Chondrocyte (in vitro differentiated cells): Measurements from ENCODE around the gene MDC1. TPM values are rescaled to one million over a fixed set of nuclear protein-coding genes. Genes with fewer than 3 reads are reported as not detected.
A peak's percentile ranks its signal among the peaks of the same experiment; 100 is the strongest.

Source experiments
- DNase-seq: peaks from one replicate; pipeline ENCODE4 v3.0.0; 2021; ENCODE audit warnings: mixed read lengths, low spot score
- H3K27ac Mint-ChIP-seq: one replicate; pipeline ENCODE4 v1.8.0; 2021; ENCODE audit warnings: mild to moderate bottlenecking, moderate library complexity, mixed read lengths; ENCODE audit not compliant: unreplicated experiment
- H3K27me3 Mint-ChIP-seq: 2 replicates; pipeline ENCODE4 v1.8.0; 2021; ENCODE audit warnings: low read depth, mixed read lengths
- H3K36me3 Mint-ChIP-seq: 2 replicates; pipeline ENCODE4 v1.8.0; 2021; ENCODE audit warnings: low read depth, mixed read lengths
- H3K4me1 Mint-ChIP-seq: 2 replicates; pipeline ENCODE4 v1.8.0; 2021; ENCODE audit warnings: low read depth, mild to moderate bottlenecking, mixed read lengths
- H3K4me3 Mint-ChIP-seq: one replicate; pipeline ENCODE4 v1.8.0; 2021; ENCODE audit warnings: mild to moderate bottlenecking, moderate library complexity, mixed read lengths; ENCODE audit not compliant: unreplicated experiment
- H3K9me3 Mint-ChIP-seq: 2 replicates; pipeline ENCODE4 v1.8.0; 2021; ENCODE audit warnings: low read depth, mixed read lengths
- CTCF ChIP-seq: fragments of 200-600 bp; sonication (generic); IDR thresholded peaks from 2 replicates; pipeline ENCODE4 v1.5.0; 2021; ENCODE audit warnings: antibody characterized with exemption, mild to moderate bottlenecking, moderate library complexity
- total RNA-seq: library from RNA; stranded (reverse); gene quantifications from 3 replicates; pipeline ENCODE4 v1.2.1, GENCODE V29; 2021

The MDC1 gene
- total RNA-seq, 1 donor from 2014 or later, result 33.5 TPM

GRCh38 chr6:30742316-30743098 is 25.4 kb upstream of the MDC1 start, which contains the start of gene FLOT1:
TSS of gene FLOT1 (minus strand) at chr6:30742687. CDS start at chr6:30742189, 498 bp downstream.
- peak; percentile 97 for DNase-seq
- peaks cover 25% of the 10 kb centered on the region for H3K36me3 Mint-ChIP-seq
- peak within 1 kb of the TSS; percentile 93 for H3K27ac Mint-ChIP-seq
- no peaks in the 10 kb centered on the region for H3K9me3 Mint-ChIP-seq
- H3K4me3 Mint-ChIP-seq, result peak within 1 kb of the TSS; percentile 93
- H3K27me3 Mint-ChIP-seq, result no peaks in the 10 kb centered on the region
- TF ChIP-seq CTCF, result peak; percentile 8
- H3K4me1 Mint-ChIP-seq, result peaks cover 59% of the 10 kb centered on the region

- Mint-ChIP-seq H3K36me3 (peaks cover 29% of the 10 kb centered on the region), H3K27me3 (no peaks in the 10 kb centered on the region), H3K27ac (peak overlapping the region; percentile 93), H3K4me3 (peak overlapping the region; percentile 93), H3K4me1 (peaks cover 57% of the 10 kb centered on the region), H3K9me3 (no peaks in the 10 kb centered on the region)
- DNase-seq, result no peak
- no peak for TF ChIP-seq CTCF
Measured at GRCh38 chr6:30741789-30742315, 24.8 kb upstream of the MDC1 start.

GRCh38 chr6:30741063-30741779 is 24.1 kb upstream of the MDC1 start:
- TF ChIP-seq CTCF, result no peak
- peaks cover 54% of the 10 kb centered on the region for H3K4me1 Mint-ChIP-seq

GRCh38 chr6:30740540-30740870 is 23.4 kb upstream of the MDC1 start:
- no peak for TF ChIP-seq CTCF
- Mint-ChIP-seq H3K36me3 (peaks cover 35% of the 10 kb centered on the region), H3K4me3 (no peak overlapping the region), H3K4me1 (peaks cover 54% of the 10 kb centered on the region), H3K27ac (peak overlapping the region; percentile 93), H3K27me3 (no peaks in the 10 kb centered on the region), H3K9me3 (no peaks in the 10 kb centered on the region)
- DNase-seq, result no peak

More at GRCh38 chr6:30741063-30741779, 24.1 kb upstream of the MDC1 start:
- DNase-seq, result no peak
- Mint-ChIP-seq H3K27ac (peak overlapping the region; percentile 93), H3K27me3 (no peaks in the 10 kb centered on the region), H3K4me3 (peak overlapping the region; percentile 93), H3K9me3 (no peaks in the 10 kb centered on the region), H3K36me3 (peaks cover 30% of the 10 kb centered on the region)

GRCh38 chr6:30738532-30738931 is 21.5 kb upstream of the MDC1 start:
- no peak overlapping the region for H3K27ac Mint-ChIP-seq
- peaks cover 44% of the 10 kb centered on the region for H3K4me1 Mint-ChIP-seq

More at GRCh38 chr6:30738532-30738931, 21.5 kb upstream of the MDC1 start:
- no peak for DNase-seq
- no peak for TF ChIP-seq CTCF
- Mint-ChIP-seq H3K9me3 (no peaks in the 10 kb centered on the region), H3K36me3 (peaks cover 35% of the 10 kb centered on the region), H3K4me3 (no peak overlapping the region), H3K27me3 (no peaks in the 10 kb centered on the region)
